HG03354 (cell line): ENCODE results near the gene NSG2.
"Not testable (repeated sequence)": the region's sequence is repeated elsewhere in the genome, so short reads cannot be mapped to it uniquely, and the experiment has no call there.

ENCODE experiments used
- ATAC-seq: cut with Tn5 transposase; IDR thresholded peaks from one replicate; pipeline ENCODE4 v1.9.1; 2021; ENCODE audit warnings: mild to moderate bottlenecking; ENCODE audit not compliant: unreplicated experiment, poor library complexity, severe bottlenecking

NSG2 gene

DNA sequence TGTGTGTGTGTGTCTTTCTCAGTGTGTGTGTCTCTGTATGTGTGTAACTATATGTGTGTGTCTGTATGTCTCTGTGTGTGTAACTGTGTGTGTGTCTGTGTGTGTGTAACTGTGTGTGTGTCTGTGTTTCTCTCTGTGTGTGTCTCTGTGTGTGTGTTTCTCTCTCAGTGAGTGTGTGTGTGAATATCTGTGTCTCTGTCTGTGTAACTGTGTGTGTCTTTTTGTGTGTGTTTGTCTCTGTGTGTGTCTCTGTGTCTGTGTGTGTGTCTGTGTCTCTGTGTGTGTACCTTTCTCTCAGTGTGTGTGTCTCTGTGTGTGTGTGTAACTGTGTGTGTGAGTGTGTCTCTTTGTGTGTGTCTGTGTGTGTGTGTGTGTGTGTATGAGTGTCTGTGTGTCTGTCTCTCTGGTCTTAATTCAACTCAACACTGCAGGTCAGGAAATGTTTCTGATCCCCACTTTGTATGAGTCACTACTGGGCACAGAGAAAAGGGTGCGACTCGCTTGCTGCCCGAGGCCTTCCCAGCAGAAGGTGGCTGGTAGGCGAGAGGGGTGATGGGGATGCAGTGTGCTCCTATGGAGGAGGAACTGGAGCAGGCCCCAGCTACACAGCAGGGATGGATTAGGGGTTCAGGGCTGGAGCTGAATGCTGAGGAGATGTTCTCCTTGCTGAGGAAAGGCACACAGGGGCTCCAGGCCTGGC lies 52.1 kb downstream of the NSG2 start:
- no peak for ATAC-seq

DNA sequence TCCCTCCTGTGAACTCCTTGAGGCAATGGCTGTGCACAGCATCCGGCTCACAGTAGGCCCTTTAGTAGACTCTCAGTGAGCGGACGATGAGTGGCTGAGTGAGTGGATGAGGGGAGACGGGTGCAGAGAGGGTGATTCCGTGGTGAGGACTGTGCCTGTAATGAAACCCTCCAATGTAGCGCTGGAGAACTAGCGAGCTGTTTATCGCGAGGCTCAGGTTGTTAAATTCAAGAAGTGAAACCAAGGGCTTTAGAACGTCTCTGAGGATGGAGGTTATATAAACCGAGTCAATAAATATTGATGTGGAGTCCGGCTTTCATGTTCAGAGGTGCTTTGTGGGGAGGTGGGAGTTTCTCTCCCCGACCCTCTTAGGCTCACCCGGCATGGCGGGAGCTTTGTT lies 53.2 kb downstream of the NSG2 start:
- no peak for ATAC-seq

DNA sequence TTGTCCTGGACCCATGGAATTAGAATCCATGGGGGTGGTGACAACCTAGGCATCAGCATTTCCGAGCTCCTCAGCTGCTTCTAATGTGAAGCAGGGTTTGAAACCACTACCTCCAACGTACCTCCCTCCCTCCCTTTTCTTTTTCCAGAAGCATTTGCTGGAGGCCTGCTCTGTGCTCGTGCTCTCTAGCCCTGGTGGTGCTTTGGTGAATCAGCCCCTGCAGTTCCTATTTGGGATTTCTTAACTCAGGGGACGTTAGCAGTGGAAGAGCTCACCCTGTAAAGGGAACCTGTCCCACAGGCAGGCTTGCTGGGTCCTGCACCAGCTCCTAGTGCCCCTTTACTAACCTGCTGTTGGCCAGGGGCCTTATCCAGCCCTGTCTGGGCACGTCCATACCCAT lies 55.0 kb downstream of the NSG2 start:
- no peak for ATAC-seq

DNA sequence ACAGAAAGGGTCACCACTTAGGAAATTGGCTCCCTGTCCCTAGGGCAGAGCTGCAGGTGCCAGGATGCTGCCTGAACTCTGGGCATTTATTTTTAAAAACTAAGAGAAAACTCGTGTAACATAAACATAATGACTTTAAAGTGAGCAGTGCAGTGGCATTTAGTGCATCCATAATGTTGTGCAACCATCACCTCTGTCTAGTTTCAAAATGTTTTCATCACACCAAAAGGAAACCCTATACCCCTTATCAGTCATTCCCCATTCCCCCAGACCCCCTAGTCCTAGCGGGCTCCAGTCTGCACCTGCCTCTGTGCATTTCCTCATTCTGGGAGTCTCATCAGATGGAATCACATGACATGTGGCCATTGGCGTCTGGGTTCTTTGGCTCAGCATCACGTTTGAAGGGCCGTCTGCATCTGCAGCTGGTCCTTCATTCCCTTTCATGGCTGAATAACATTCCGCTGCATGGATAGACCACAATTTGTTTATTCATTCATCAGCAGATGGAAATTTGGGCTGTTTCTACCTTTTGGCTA lies 55.8 kb downstream of the NSG2 start:
- no peak for ATAC-seq

DNA sequence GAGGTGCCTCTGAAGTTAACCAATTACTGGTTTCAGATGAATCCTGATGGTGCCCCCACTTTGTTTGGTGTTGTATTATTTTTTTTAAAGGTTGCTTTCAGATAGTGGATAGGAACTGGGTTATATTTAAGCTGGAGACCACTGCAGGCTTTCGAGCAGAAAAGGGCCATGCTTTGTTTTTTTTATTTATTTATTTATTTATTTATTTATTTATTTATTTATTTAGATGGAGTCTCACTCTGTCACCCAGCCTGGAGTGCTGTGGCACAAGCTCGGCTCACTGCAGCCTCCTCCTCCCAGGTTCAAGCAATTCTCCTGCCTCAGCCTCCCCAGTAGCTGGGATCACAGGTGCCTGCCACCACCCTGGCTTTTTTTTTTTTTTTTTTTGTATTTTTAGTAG lies 57.1 kb downstream of the NSG2 start:
- not testable (repeated sequence) for ATAC-seq

DNA sequence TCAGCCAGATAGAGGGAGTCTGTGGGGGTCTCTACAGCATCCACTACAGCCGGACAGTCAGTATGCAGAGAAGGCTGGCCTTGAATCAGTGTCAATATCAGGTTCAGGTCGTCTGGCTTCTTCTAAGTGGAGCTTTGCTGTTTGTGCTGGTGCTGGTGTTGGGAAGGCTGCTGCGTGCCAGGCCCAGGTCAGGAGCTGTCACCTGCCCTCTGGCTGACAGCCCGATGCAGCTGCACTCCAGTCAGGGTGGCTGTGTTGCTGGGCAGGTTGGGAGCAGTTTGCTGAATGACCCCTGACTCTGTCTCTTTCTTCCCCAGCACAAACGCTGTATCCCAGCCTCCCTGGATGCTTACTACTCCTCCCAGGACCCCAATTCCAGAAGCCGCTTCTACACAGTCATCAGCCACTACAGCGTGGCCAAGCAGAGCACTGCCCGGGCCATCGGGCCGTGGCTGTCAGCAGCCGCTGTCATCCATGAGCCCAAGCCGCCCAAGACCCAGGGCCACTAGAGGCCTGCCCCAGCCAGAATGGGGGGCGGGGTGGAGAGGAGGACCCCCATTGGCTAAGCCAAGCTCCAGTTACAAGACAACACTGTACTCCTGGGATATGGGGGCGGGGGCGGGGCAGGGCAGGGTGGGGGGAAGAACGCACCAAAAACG lies 61.6 kb downstream of the NSG2 start:
- no peak for ATAC-seq

DNA sequence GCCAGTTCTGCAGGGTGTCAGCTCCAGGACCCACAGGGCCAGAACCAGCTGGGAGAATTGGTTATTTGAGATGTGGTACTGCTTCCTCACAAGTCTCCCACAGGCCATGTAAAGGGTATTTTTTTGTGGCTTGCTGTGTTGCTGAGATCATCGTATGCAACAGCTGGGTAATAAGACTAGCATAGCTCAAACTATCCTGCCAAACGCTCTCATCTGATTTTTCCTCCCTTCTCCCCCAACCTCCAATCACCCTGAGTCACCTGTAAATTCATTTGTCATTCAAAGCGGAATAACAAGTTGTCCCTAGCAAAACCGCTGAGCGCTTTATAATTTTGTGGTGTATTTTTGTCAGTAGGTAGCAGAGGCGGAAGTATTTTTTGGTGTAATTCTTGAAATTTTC lies 63.2 kb downstream of the NSG2 start:
- ATAC-seq: no peak

DNA sequence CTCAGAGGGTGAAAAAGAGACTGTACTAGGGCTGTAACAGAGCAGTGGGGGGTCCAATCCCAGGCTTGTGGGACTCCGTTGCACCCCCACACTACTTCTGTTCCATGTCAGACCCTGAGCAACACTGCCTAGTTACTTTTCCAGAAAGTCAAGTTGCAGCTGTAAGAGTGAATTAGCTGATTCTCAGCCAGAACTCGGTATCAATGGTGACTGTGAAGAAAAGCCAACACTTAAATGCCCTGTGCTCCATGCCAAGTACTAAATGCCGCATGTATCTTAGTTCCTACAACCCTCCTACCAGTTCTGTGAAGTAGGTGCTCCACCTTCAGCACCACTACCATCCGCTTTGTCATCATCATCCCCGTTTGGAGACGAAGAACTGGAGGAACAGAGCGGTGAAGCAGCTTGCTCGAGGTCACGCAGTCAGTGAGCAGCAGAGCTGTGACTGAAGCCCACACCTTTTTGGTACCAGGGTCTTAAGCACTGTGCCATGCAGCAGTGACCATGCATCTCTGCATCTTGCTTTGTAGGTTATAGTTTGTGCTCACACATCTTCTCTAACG lies 64.3 kb downstream of the NSG2 start:
- no peak for ATAC-seq

DNA sequence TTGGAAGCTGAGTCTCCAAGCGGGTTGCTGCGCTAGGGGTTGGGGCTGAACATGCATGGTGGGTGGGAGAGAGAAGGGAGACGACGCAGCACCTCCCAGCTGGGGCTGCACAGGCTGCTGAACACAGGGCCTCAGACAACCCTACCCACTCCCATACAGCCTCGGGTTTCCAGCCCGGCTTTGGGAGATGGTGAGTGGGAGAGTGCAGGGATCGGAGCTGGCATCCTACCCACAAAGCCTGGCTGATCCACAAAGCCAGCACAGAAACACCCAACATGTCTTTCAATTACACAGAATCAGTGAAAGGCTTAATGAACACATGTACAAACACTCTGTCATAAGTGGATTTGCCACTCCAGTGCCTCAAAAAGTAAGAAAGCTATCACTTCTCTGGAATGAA lies 64.8 kb downstream of the NSG2 start:
- no peak for ATAC-seq

DNA sequence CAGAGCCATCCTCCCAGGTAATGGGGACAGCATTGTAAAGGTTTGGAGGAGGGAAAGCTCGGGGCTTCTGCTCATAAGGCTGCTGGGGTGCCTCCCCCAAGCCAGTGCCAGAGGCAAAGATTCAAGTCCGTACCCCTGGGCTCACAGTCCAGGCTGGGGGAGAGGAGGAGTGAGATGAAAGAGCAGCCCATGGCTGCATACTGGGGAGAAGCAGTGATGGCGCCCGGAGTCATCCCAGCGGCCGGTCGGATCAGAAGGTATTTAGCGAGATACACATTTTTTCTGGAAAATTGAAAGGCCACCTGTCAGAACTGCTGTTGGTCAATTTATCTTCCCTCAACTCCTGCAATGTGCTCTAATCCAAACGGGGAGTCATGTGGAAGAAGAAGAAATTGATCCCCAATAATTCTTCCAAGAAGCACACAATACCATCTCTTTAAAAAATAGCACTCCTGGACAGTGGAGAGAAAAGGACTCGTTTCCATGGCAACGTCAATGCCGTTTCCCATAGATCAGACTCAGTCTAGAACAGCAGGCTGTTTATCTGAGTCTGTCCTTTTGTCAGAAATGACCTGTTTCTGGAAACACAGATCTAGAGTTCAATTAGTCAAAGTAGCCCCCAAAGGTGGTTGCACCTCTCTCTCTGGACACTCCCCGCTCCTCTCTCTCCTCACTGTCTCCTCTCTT lies 65.9 kb downstream of the NSG2 start:
- no peak for ATAC-seq

DNA sequence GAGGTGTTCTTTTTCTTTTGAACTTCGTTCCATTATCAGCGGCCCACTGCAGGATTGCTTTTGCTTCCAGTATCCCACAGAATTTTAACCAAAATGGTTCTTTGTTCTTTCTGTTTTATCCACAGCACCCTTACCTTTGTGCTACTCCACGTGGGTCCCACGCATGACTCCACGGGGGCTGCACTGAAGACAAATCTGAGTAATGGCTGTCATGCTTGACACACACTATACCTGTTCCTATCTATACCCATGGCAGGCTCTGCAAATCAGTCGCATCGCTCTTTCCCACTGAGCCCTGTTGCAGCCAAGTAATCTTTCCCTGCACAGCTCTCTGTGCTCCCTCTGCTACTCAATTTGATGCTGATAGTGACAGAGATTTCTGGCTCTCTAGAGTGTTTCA lies 69.7 kb downstream of the NSG2 start:
- no peak for ATAC-seq

DNA sequence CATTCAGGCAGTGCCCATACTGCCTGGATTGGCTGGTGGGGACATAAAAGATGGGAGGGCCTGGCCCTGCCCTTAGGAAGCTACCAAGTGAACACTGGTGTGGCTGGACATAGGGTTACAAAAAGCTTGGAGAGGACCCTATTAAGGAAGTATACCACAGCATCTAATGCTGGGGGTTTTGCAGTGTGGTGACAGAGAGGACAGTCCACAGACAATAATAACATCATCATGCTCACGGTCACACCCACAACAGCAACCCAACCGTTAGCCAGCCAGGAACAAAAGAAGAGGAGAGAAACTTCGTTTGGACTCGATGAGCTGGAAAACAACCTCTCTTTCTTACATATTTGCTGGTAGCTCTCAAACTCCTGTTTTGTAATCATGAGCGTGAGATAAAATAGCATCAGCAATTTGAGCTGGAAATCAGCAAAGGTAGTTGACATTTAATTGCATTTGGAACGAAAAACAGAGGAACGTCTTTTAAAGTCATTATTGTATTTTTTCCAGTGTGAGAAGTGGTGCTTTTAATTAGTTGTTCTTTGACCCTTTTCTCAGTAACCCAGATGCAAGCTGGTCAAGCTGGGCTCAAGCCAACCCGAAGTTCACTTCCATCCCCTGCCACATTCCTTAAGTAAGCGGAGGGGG lies 73.4 kb downstream of the NSG2 start:
- no peak for ATAC-seq

DNA sequence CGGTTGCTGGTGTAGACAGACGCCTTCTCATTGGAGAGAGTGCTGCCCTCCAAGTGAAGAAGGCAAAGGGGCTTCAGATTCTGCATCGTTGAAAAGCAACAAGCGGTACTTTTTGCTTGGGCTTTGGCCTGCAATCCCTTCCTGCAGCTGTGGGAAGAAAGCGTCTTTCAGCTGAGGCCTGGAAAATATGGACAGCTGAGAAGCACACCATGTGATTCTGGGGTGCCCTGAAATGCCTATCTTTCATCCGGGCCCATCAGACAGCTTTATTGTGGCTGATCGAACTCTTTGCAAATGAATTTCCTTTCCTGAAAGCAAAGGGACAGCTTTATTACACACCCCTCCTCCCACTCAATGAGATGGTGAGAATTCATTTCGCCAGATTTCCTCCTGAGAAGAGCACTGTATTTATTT lies 74.0 kb downstream of the NSG2 start:
- no peak for ATAC-seq

DNA sequence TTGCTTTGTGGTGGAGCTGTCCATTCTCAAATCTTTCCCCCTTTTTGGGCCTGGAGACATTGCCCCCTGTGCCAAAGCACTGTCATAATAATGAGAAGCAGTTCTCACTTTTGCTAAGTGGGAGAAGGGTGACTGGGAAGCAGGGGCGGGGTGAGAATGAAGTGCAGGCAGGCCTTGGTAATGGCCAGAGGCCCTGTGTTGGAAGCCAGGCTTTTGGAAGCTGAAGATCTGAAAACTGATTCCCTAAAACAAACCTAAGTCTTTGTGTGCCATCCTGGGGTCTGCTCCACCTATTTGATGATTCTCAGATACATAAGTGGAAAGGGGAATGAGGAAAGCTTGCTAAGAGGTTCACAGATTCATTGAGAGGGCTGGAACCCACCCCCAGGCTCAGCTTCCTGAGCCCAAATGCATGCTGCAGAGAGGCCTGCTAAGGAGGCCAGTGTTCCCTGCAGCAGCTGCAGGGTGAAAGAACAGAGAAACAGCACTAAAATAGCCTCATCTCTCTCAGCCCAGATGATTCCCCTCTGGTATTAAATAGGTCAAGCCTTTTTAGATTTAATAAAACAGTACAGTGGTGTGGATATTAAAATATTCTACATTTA lies 75.0 kb downstream of the NSG2 start:
- no peak for ATAC-seq

DNA sequence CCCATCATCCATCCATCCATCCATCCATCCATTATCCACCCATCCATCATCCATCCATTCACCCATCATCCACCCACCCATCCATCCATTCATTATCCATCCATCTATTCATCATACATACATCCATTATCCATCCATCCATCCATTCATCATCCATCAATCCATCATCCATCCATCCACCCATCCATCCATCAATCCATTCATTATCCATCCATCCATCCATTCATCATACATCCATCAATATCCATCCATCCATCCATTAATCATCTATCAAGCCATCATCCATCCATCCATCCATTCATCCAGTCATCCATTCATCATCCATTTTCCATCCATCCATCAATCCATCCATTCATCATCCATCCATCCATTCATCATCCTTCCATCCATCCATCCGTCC lies 89.0 kb downstream of the NSG2 start:
- ATAC-seq: no peak

DNA sequence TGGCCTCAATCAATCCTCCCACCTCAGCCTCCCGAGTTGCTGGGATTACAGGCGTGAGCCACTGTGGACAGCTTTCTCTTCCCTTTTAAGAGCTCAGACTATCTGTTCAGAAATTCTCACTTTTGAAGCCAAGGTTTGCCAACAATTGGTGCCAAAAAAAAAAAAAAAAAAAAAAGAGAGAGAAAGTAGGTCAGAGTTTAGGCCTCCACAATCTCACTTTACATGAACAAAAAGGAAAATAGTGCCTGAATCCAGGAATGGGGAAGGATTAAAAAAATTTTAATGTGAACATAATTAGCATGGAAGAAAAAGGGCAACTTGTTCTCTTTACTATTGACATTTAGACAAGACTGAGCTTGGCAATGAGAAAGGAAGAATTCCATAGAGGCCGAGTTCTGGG lies 94.1 kb downstream of the NSG2 start:
- no peak for ATAC-seq

DNA sequence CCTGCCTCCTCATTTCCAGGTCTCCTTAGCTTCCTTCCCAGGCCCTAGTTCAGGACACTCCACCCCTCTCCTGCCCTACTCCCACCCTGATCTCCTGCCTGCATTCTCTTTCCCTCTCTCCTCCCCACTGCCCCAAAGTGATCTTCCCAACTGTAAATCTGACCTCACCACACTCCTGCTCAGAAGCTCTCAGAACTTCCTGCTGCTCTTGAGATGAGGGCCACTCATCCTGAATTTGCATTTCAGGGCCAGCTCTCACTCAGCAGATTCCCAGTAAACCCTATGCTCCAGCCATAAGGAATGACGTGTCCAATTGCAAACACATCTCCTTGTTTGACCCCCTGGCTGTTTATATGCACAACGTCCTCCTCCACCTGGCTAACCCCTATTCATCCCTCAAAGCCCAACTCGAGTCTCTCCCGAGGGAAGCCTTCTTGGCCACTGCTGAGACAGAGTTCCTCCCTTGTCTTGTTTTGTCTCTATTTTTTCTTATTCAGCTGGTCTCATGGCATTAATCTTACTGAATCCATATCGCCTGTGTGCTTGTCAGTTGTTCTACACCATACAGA lies 95.0 kb downstream of the NSG2 start:
- no peak for ATAC-seq

DNA sequence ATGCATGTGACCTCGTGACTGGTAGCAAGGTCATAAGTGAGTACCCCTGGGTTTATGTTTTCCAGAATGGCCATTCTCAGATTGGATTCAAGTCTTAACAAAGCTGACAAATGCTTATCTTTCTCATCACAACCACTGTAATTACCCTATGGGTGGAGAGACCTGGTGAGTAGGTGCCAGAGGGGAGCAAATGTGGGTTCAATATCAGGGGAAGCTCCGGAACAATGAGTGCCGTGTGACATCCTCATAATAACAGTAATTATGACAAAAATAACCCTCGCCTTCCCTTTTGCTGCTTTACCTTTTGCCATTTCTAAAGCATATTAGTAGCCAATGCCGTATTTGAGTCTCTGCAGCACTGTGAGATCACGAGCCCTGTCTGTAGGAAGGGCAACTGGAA lies 95.9 kb downstream of the NSG2 start:
- ATAC-seq: no peak

DNA sequence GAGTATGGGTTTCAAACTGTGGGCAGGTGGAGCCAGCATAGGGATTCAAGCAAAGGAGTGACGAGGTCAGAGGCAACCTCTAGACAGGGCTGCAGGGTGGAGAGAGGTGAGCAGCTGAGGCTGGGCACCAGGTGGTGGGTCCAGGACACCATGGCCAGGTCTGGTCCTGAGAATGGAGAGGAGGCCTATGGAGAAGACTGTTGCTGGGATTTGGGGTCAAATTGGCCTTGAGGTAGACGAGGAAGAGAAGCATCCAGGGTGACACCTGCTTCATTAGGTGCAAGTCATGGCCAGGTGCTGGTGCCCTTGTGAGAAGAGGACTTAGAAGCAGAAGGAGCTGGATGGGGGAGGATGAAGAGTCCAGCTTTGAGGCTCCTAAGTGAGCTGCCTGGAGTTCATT lies 99.6 kb downstream of the NSG2 start:
- no peak for ATAC-seq
